HUES6 (cell line): ENCODE data around the gene COL4A1.
A peak's percentile ranks its signal among the peaks of the same experiment; 100 is the strongest.

ENCODE experiments used
- H3K27ac ChIP-seq: 2 replicates; pipeline ENCODE4 v1.7.0; 2013; ENCODE audit warnings: low read depth, mild to moderate bottlenecking, low read length, inconsistent platforms
- H3K27me3 ChIP-seq: 2 replicates; pipeline ENCODE4 v1.6.1; 2013; ENCODE audit warnings: low read length; ENCODE audit not compliant: control insufficient read depth, insufficient read depth
- H3K36me3 ChIP-seq: 2 replicates; pipeline ENCODE4 v1.6.1; 2013; ENCODE audit warnings: low read length; ENCODE audit not compliant: control insufficient read depth, insufficient read depth
- H3K4me1 ChIP-seq: 2 replicates; pipeline ENCODE4 v1.6.1; 2013; ENCODE audit warnings: low read length; ENCODE audit not compliant: control insufficient read depth, insufficient read depth
- H3K4me3 ChIP-seq: 2 replicates; pipeline ENCODE4 v1.5.1; 2013; ENCODE audit warnings: low read depth, low read length
- H3K9ac ChIP-seq: one replicate; pipeline ENCODE4 v1.6.1; 2013; ENCODE audit warnings: mild to moderate bottlenecking, low read length
- H3K9me3 ChIP-seq: 2 replicates; pipeline ENCODE4 v1.6.1; 2013; ENCODE audit warnings: low read depth, low read length; ENCODE audit not compliant: control insufficient read depth, insufficient read depth

The COL4A1 gene

DNA sequence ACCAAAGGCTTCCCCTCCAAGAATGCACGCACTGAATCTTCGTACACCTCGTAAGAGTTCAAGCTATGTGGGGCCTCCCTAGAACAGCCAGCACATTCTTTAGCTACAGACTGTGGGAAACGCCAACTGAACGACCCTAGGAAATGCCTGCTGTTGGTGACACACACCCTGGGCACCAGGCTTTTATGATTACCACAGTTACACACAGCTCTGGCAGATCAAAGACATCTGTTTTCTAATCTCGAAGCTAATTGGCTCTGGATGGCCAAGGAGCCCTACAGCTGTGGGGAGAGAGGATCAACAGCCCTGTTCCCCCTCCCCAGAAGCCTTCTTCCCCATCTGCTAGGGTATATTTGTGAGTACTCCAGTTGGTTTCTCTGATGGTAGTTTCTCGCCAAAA is 123.0 kb downstream of the COL4A1 start:
- Histone ChIP-seq H3K4me3 (no peak overlapping the region), H3K36me3 (peaks cover 62% of the 10 kb centered on the region), H3K9ac (no peak overlapping the region), H3K27ac (no peak overlapping the region), H3K4me1 (no peaks in the 10 kb centered on the region), H3K9me3 (no peaks in the 10 kb centered on the region), H3K27me3 (no peaks in the 10 kb centered on the region)

GRCh38 chr13:110182461-110182860 is 124.5 kb downstream of the COL4A1 start:
- Histone ChIP-seq H3K9ac (no peak overlapping the region), H3K27me3 (no peaks in the 10 kb centered on the region), H3K36me3 (peaks cover 66% of the 10 kb centered on the region), H3K4me1 (no peaks in the 10 kb centered on the region), H3K9me3 (no peaks in the 10 kb centered on the region), H3K4me3 (no peak overlapping the region), H3K27ac (no peak overlapping the region)

GRCh38 chr13:110182003-110182402 is 125.0 kb downstream of the COL4A1 start:
- no peak overlapping the region for H3K27ac ChIP-seq
- no peak overlapping the region for H3K9ac ChIP-seq
- H3K27me3 ChIP-seq, result no peaks in the 10 kb centered on the region
- H3K4me3 ChIP-seq, result no peak overlapping the region
- H3K36me3 ChIP-seq, result peaks cover 68% of the 10 kb centered on the region
- H3K9me3 ChIP-seq, result no peaks in the 10 kb centered on the region
- H3K4me1 ChIP-seq, result no peaks in the 10 kb centered on the region

GRCh38 chr13:110179857-110180147 is 127.2 kb downstream of the COL4A1 start:
- Histone ChIP-seq H3K4me3 (no peak overlapping the region), H3K27me3 (no peaks in the 10 kb centered on the region), H3K9ac (no peak overlapping the region), H3K27ac (no peak overlapping the region), H3K9me3 (no peaks in the 10 kb centered on the region), H3K36me3 (peaks cover 81% of the 10 kb centered on the region), H3K4me1 (no peaks in the 10 kb centered on the region)

DNA sequence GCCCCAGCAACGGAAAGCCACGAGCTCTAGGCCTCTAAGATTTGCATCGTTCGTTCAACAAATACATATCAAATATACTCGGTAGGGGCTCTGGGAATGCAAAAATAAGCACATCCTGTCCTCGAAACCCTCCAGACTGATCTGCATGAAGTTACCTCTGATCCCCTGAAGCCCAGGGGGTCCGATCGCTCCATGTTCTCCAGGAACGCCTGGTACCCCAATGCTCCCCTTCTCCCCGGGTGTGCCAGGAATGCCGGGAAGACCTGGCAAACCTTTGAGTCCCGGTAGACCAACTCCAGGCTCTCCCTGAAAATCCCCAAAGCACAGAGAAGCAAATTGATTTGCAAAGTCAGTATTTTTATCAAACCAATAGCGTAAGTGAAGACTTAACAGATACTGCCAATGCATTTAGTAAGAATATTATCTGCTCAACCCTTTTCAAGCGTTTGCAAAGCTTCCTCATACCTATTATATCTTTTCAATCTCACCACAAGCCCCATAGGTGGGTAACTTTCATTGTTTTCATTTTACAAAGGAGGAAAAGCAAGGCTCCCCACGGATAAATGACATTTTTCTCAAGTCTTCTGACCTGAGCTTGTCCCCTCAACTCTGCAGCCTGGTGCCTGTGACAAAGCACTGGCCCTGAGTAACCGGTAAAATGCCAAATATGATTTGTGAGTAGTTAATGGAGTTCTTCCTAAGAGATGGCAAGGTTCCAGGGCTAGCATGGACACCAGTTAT is 127.7 kb downstream of the COL4A1 start:
- no peak overlapping the region for H3K4me3 ChIP-seq
- H3K27me3 ChIP-seq, result no peaks in the 10 kb centered on the region
- no peaks in the 10 kb centered on the region for H3K9me3 ChIP-seq
- no peak overlapping the region for H3K9ac ChIP-seq
- H3K4me1 ChIP-seq, result no peaks in the 10 kb centered on the region
- H3K36me3 ChIP-seq, result peaks cover 83% of the 10 kb centered on the region
- H3K27ac ChIP-seq, result no peak overlapping the region

DNA sequence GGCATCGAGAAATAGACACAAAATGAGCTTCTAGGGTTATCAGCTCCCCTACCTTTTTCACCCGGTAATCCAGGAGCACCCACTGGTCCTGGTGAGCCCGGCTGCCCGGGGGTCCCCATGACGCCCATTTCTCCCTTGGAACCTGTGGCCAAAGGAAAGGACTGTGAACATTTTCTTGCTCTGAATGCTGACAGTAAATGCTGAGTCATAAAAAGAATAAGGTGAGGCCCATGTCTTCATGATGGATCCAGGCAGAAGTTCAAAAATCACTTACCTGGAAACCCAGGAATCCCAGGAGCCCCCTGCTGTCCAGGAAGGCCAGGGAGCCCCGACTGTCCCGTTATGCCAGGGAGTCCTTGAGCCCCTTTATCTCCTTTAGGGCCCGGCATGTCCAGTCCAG is 129.2 kb downstream of the COL4A1 start:
- Histone ChIP-seq H3K4me3 (no peak overlapping the region), H3K9ac (no peak overlapping the region), H3K27me3 (no peaks in the 10 kb centered on the region), H3K4me1 (no peaks in the 10 kb centered on the region), H3K27ac (no peak overlapping the region), H3K36me3 (peaks cover 88% of the 10 kb centered on the region), H3K9me3 (no peaks in the 10 kb centered on the region)

DNA sequence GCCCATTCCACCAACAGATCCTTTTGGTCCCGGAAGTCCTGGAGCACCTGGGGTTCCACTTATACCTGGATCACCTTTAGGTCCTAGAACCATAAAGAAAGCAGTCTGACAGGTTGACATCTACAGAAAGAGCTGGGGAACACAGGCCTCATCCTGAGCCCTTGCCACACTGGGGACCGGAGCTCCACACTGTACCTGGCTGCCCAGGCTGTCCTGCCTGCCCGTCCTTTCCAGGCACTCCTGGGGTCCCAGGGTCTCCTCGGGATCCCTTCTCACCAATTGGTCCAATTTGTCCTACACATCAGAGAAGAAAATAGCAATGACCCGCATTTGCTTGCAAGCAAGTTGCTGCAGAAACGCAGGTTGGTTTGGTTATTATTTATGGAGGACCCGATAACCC is 130.5 kb downstream of the COL4A1 start:
- Histone ChIP-seq H3K36me3 (peaks cover 88% of the 10 kb centered on the region), H3K27me3 (no peaks in the 10 kb centered on the region), H3K9me3 (no peaks in the 10 kb centered on the region), H3K9ac (no peak overlapping the region), H3K27ac (no peak overlapping the region), H3K4me1 (no peaks in the 10 kb centered on the region), H3K4me3 (no peak overlapping the region)

DNA sequence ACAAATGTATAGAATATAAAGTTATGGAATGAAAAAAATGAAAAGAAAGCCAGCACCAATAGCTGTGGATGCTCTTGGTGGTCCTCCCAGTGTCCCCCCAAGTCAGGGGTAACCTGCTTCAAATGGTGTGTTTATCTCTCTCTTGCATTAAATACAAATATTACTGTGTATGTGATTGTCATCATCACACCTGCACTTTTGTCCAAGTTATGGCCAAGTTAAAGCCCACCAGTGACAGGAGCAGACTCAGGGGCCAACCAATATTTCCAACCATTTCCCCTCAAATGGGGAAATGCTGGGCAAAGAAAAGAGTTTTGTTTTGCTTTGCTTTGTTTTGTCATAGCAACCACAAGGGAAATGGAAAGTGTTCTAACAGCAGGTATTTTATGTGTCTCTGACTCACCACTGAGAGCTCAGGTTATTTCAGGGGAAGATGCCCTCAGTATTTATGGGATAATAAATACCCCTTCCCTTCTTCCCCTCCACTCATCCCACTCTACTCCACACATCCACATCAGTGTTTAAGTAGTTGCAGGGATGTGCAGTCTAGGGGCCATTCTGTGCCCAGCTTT is 133.6 kb downstream of the COL4A1 start:
- Histone ChIP-seq H3K4me3 (no peak overlapping the region), H3K36me3 (peaks cover 92% of the 10 kb centered on the region), H3K27me3 (no peaks in the 10 kb centered on the region), H3K9ac (no peak overlapping the region), H3K4me1 (no peaks in the 10 kb centered on the region), H3K9me3 (no peaks in the 10 kb centered on the region), H3K27ac (no peak overlapping the region)

DNA sequence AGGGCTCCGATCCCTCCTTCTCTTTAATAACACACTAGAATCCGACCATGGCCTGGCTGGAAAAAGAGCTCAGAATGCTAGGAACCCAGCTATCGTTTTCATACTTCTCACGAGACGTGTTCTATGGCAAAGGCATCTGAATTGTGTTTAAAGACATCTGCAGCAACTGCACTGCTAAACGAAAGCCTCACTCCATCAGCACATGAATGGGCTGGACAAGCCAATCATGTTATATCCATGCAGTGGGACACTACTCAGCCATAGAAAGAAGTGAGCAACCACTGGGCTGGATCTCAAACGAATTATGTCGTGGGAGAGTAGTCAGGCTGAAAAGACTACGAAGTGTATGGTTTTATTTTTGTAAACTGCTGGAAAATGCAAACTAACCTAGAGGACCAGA is 136.1 kb downstream of the COL4A1 start:
- H3K27me3 ChIP-seq, result no peaks in the 10 kb centered on the region
- no peak overlapping the region for H3K4me3 ChIP-seq
- H3K9ac ChIP-seq, result no peak overlapping the region
- H3K27ac ChIP-seq, result no peak overlapping the region
- H3K36me3 ChIP-seq, result peaks cover 81% of the 10 kb centered on the region
- H3K9me3 ChIP-seq, result no peaks in the 10 kb centered on the region
- H3K4me1 ChIP-seq, result no peaks in the 10 kb centered on the region

GRCh38 chr13:110170020-110170790 is 136.8 kb downstream of the COL4A1 start:
- Histone ChIP-seq H3K4me3 (no peak overlapping the region), H3K36me3 (peaks cover 80% of the 10 kb centered on the region), H3K9ac (no peak overlapping the region), H3K9me3 (no peaks in the 10 kb centered on the region), H3K4me1 (no peaks in the 10 kb centered on the region), H3K27ac (0 out of 2 replicates have a peak overlapping the region, but pooled peaks have one; percentile 37), H3K27me3 (no peaks in the 10 kb centered on the region)
